Measurements from ENCODE around the gene USP35. TPM values are rescaled to one million over a fixed set of nuclear protein-coding genes. Genes with fewer than 3 reads are reported as not detected.
"Not testable (repeated sequence)": the region's sequence is repeated elsewhere in the genome, so short reads cannot be mapped to it uniquely, and the experiment has no call there.

USP35 gene
- total RNA-seq, 1 experiment from 2014 or later, result 6.0 TPM

DNA sequence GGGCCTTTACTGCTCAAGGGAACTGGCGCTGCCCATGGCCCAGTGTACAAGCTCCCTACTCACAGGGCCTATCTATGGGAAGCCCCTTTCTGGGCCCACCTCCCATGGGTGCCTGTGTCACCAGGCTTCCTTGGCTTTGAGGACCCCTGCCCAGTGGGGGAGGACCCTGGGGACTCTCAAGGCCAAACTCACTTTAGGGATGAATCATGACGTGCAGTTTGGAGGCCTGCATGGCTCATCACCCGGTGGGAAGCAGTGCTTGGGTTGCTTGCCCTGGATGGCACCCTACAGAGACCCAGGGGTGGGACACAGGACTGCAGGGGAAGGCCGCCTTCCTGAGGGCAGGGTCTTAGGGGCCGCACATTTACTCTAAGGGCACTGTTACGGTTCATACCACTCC, 16.8 kb upstream of the USP35 start (continued):
- TF ChIP-seq, protein P1, sequence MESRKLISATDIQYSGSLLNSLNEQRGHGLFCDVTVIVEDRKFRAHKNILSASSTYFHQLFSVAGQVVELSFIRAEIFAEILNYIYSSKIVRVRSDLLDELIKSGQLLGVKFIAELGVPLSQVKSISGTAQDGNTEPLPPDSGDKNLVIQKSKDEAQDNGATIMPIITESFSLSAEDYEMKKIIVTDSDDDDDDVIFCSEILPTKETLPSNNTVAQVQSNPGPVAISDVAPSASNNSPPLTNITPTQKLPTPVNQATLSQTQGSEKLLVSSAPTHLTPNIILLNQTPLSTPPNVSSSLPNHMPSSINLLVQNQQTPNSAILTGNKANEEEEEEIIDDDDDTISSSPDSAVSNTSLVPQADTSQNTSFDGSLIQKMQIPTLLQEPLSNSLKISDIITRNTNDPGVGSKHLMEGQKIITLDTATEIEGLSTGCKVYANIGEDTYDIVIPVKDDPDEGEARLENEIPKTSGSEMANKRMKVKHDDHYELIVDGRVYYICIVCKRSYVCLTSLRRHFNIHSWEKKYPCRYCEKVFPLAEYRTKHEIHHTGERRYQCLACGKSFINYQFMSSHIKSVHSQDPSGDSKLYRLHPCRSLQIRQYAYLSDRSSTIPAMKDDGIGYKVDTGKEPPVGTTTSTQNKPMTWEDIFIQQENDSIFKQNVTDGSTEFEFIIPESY (IDR thresholded peaks at IDR 0.05; ENCODE audit: extremely low read depth, insufficient replicate concordance, low read length), result no peak
- TF ChIP-seq, protein P2, sequence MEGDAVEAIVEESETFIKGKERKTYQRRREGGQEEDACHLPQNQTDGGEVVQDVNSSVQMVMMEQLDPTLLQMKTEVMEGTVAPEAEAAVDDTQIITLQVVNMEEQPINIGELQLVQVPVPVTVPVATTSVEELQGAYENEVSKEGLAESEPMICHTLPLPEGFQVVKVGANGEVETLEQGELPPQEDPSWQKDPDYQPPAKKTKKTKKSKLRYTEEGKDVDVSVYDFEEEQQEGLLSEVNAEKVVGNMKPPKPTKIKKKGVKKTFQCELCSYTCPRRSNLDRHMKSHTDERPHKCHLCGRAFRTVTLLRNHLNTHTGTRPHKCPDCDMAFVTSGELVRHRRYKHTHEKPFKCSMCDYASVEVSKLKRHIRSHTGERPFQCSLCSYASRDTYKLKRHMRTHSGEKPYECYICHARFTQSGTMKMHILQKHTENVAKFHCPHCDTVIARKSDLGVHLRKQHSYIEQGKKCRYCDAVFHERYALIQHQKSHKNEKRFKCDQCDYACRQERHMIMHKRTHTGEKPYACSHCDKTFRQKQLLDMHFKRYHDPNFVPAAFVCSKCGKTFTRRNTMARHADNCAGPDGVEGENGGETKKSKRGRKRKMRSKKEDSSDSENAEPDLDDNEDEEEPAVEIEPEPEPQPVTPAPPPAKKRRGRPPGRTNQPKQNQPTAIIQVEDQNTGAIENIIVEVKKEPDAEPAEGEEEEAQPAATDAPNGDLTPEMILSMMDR (IDR thresholded peaks at IDR 0.05 in 2 of 3, conservative IDR thresholded peaks at IDR 0.05 in 1 of 3; ENCODE audit: borderline replicate concordance in 1 of 3, insufficient read depth in 1 of 3, low read depth in 2 of 3, low read length in 2 of 3), result no peak
- TF ChIP-seq SRF (IDR thresholded peaks at IDR 0.05; ENCODE audit: low read depth) (no peak), TCF7L2 (IDR thresholded peaks at IDR 0.05; ENCODE audit: borderline replicate concordance, extremely low read depth, insufficient read depth, insufficient read length) (no peak), CEBPB (IDR thresholded peaks at IDR 0.05; ENCODE audit: low read depth) (no peak)

DNA sequence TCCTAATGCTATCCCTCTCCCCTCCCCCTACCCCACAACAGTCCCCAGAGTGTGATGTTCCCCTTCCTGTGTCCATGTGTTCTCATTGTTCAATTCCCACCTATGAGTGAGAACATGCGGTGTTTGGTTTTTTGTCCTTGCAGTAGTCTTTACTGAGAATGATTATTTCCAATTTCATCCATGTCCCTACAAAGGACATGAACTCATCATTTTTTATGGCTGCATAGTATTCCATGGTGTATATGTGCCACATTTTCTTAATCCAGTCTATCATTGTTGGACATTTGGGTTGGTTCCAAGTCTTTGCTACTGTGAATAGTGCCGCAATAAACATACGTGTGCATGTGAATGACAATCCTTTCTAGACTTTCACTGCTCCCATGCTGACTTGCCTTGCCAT, 12.9 kb upstream of the USP35 start:
- POLR2A ChIA-PET, result not testable (repeated sequence)

More for the DNA sequence above, 12.9 kb upstream of the USP35 start:
- ATAC-seq; CTCF ChIA-PET; H3K4me1 ChIP-seq (ENCODE audit: control insufficient read depth in 1 of 2, insufficient read depth in 2 of 2, low read length in 2 of 2); H3K27ac ChIP-seq (ENCODE audit: low read depth, low read length); H3K9me2 ChIP-seq (ENCODE audit: insufficient read depth); H3K4me3 ChIP-seq (replicated peaks in 1 of 2; ENCODE audit: low read depth in 1 of 2, low read length in 2 of 2); H3K4me2 ChIP-seq (ENCODE audit: low read length); H3K79me2 ChIP-seq (ENCODE audit: insufficient read depth, low read length); DNase-seq (ENCODE audit: low read depth, low spot score); H2AFZ ChIP-seq (ENCODE audit: low read depth, low read length, poor library complexity, severe bottlenecking); RAD21 ChIA-PET (ENCODE audit: low non-redundant PET in 1 of 2, low total read pairs in 2 of 2, uncharacterized antibody in 2 of 2, unreplicated experiment in 2 of 2); H3K36me3 ChIP-seq (ENCODE audit: control insufficient read depth in 1 of 2, insufficient read depth in 2 of 2, low read length in 2 of 2); H4K20me1 ChIP-seq (ENCODE audit: insufficient read depth); H3K9me3 ChIP-seq (ENCODE audit: control insufficient read depth in 1 of 2, insufficient read depth in 1 of 2, low read depth in 1 of 2, low read length in 2 of 2); intact Hi-C loops (cut with micrococcal nuclease); H3K27me3 ChIP-seq (ENCODE audit: insufficient read depth, low read length); H3K9ac ChIP-seq (ENCODE audit: low read length); BruUV-seq (replicated peaks): not testable (repeated sequence)
